ENCODE data around the gene AMIGO3.
"Not testable (repeated sequence)": the region's sequence is repeated elsewhere in the genome, so short reads cannot be mapped to it uniquely, and the experiment has no call there.

Gene AMIGO3, protein sequence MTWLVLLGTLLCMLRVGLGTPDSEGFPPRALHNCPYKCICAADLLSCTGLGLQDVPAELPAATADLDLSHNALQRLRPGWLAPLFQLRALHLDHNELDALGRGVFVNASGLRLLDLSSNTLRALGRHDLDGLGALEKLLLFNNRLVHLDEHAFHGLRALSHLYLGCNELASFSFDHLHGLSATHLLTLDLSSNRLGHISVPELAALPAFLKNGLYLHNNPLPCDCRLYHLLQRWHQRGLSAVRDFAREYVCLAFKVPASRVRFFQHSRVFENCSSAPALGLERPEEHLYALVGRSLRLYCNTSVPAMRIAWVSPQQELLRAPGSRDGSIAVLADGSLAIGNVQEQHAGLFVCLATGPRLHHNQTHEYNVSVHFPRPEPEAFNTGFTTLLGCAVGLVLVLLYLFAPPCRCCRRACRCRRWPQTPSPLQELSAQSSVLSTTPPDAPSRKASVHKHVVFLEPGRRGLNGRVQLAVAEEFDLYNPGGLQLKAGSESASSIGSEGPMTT

GRCh38 chr3:49719214-49719884 lies at the start of gene AMIGO3:
AMIGO3 (minus strand) TSS chr3:49719684; CDS start chr3:49719465, 219 bp downstream.
- DNase-seq (ENCODE audit: low read depth in 2 of 2), result peak; percentile 81 to 83

DNA sequence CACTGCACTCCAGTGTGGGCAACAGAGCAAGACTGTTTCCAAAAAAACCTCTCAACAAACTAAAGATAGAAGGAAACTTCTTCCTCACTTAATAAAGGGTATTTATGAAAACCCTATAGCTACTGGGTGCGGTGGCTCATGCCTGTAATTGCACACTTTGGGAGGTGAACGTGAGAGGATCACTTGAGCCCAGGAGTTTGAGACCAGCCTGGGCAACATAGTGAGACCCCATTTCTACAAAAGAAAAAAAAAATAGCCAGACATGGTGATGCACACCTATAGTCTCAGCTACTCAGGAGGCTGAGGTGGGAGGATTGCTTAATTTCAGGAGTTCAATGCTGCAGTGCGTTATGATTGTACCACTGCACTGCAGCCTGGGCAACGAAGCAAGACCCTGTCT lies 44.5 kb upstream of the AMIGO3 start:
- no peak for DNase-seq (ENCODE audit: low read depth in 2 of 2)

DNA sequence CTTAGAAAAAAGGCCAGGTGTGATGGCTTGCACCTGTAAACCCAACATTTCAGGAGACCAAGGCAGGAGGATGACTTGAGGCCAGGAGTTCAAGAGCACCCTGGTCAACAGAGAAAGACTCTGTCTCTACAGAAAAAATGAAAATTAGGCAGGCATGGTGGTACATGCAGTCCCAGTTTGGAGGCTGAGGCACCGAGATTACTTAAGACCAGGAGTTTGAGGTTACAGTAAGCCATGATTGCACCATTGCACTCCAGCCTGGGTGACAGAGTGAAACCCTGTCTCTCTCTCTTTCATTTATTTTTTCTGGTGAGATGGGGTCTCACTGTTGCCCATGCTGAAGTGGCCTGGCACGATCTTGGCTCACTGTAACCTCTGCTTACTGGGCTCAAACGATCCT lies 42.2 kb upstream of the AMIGO3 start:
- DNase-seq (ENCODE audit: low read depth in 2 of 2), result no peak

- DNase-seq (ENCODE audit: low read depth in 2 of 2), result no peak
Measured at GRCh38 chr3:49759226-49759625, 39.7 kb upstream of the AMIGO3 start.

DNA sequence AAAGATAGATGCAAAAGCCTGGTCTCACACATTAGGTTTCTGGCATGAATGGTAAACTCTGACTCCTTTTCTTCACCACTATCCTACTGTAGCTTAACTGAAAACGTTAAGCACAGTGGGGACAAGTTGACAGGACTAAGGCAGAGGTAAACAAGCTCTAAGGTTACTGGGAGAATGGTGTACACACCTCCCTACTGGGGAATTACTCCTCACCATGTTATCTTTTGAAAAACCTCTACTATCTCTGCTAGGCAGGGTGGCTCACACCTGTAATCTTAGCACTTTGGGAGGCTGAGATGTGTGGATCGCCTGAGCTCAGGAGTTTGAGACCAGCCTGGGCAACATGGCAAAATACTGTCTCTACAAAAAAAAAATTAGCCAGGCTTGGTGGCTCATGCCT lies 37.7 kb upstream of the AMIGO3 start:
- no peak for DNase-seq (ENCODE audit: low read depth in 2 of 2)

- no peak for DNase-seq (ENCODE audit: low read depth in 2 of 2)
Measured at GRCh38 chr3:49756036-49756435, 36.6 kb upstream of the AMIGO3 start.

- no peak for DNase-seq (ENCODE audit: low read depth in 2 of 2)
Measured at GRCh38 chr3:49754536-49754935, 35.1 kb upstream of the AMIGO3 start.

DNA sequence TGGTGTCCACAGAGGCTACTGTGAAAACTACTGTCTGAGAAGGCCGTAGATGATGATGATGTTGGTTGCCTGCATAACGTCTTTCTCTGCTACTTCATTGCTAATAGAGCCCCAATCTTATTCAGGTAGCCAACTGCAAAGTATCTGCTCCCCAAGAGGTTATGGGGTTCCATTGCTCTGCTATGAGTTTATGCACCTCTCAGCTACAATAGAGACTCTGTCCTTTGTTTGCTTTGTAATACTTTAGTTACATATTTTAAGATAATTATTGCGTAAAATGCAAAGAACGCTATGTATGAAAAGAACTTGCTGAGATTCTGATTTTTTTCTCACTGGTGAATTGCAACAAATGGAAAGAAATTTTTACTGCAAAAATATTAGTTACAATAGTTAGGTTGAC lies 32.0 kb upstream of the AMIGO3 start:
- DNase-seq (ENCODE audit: low read depth in 2 of 2), result no peak

DNA sequence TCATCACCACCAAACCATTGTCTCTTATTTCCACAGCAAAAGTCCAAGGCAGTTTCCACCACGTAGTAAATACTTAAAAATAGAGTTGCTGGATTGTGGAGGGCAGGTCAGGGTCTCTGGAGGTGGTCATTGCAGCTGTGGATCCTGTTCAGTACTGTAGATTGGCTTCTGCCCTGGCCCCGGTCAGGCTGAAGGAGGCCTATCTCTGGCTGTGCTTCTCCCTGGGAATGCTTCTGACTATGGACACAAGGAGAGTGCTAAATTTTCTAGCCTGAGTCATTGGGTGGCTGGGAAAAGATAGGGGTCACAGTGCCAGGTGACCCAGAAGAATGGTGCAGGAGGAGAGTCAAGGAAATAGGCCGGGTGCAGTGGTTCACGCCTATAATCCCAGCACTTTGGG lies 30.6 kb upstream of the AMIGO3 start:
- DNase-seq (ENCODE audit: low read depth in 2 of 2), result no peak

DNA sequence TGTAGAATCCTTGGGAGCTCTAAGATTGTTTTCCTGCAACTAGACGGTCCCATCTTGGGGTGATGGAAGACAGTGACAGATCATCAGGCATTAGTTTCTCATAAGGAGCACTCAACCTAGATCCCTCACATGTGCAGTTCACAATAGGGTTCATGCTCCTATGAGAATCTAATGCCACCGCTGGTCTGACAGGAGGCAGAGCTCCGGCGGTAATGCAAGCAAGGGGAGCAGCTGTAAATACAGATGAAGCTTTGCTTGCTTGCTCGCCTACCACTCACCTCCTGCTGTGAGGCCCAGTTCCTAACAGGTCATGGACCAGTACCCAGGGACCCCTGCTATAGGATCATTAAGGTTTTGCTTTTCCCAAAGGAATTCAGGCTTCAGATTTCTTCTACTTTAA lies 29.4 kb upstream of the AMIGO3 start:
- DNase-seq (ENCODE audit: low read depth in 2 of 2), result not testable (repeated sequence)

- no peak for DNase-seq (ENCODE audit: low read depth in 2 of 2)
Measured at GRCh38 chr3:49747792-49748480, 28.5 kb upstream of the AMIGO3 start.

DNA sequence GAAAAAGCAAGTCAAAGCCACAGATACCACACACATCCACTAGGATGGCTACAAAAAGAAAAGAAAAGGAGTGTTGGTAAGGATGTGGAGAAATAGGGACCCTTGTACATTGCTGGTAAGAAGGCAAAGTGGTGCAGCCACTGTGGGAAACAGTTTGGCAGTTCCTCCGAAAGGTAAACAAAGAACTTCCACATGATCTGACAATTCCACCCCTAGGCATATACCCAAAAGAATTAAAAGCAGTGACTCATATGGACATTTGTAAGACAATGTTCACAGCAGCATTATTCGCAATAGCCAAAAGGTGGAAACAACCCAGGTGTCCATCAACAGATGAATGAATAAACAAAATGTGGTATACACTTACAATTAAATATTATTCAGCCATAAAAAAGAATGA lies 26.5 kb upstream of the AMIGO3 start:
- DNase-seq (ENCODE audit: low read depth in 2 of 2), result no peak

- DNase-seq (ENCODE audit: low read depth in 2 of 2), result no peak
Measured at GRCh38 chr3:49740427-49740826, 20.9 kb upstream of the AMIGO3 start.

- DNase-seq (ENCODE audit: low read depth in 2 of 2), result no peak
Measured at GRCh38 chr3:49738067-49738713, 18.7 kb upstream of the AMIGO3 start.

- DNase-seq (ENCODE audit: low read depth in 2 of 2), result no peak
Measured at GRCh38 chr3:49734752-49735151, 15.3 kb upstream of the AMIGO3 start.

DNA sequence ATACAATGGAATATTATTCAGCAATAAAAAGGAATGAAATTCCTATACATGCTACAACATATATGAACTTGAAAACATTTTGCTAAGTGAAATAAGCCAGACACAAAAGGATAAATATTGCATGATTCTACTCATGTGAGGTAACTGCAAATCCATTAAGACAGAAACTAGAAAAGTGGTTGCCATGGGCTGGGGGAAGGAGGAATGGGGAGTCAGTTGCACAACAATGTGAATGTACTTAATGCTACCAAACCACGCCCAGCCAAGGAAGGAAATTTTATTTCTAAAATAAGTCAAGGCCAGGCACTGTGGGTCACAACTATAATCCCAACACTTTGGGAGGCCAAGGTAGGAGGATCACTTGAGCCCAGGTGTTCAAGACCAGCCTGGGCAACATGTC lies 14.1 kb upstream of the AMIGO3 start:
- DNase-seq (ENCODE audit: low read depth in 2 of 2), result no peak

- no peak for DNase-seq (ENCODE audit: low read depth in 2 of 2)
Measured at GRCh38 chr3:49732597-49732996, 13.1 kb upstream of the AMIGO3 start.

DNA sequence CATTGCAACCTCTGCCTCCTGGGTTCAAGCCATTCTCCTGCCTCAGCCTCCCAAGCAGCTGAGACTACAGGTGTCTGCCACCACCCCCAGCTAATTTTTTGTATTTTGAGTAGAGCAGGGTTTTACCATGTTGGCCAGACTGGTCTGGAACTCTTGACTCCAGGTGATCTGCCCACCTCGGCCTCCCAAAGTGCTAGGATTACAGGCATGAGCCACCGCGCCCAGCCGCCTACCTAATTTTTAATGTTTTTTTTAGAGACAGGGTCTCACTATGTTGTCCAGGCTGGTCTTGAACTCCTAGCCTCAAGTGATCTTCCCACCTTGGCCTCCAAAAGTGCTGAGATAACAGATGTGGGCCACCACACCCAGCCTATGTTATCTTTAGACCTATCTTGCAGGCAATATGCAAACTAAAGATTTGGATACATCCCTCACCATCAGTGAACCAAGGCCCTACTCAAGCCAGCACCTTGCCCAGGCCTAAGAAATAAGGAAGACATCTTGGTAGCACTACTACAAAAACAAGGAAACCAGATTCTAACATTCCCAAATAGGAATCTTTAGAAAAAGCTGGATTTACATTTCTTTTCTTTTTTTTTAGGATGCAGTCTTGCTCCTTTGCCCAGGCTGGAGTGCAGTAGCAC lies 10.6 kb upstream of the AMIGO3 start:
- DNase-seq (ENCODE audit: low read depth in 2 of 2), result no peak

GRCh38 chr3:49727924-49728361 lies 8.5 kb upstream of the AMIGO3 start:
- DNase-seq (ENCODE audit: low read depth in 2 of 2), result no peak

DNA sequence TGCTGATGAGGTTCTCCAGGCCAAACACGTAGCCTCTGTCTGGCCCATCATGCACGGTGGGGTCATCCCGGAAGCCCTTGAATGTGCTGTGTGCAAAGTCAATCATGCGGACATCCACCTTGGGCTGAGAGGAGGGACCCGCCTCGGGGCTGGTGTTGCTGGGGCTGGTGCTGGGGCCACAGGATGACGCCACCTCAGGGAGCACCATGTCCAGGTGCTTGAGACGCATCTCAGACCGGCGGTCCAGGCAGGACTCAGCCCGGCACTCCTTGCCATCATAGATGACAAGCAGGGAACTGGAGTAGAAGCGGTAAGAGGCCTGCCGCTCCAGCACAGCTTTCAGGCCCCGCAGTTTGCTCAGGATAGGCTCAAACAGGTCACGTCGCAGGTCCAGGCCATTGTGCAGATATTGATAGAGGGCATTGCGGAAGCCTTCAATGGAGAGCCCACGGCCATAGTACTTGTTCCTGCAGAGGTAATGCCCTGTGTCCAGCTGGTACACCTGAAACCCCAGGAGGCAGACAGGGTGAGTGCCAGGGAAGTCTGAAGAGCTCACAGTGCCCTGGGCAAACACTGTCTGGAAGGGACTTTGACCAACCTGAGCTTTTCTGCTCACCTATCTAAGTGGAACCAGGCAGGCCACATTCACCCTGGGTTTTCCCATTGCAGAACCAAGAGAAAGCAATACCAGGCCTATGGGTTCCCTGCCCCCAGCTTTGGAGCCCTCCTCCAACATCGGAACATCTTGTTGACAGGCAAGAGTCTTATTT lies 7.9 kb upstream of the AMIGO3 start:
- DNase-seq (ENCODE audit: low read depth in 2 of 2), result no peak
